ENCODE results near the gene EIF2AK3. TPM values are rescaled to one million over a fixed set of nuclear protein-coding genes. Genes with fewer than 3 reads are reported as not detected.
A peak's percentile ranks its signal among the peaks of the same experiment; 100 is the strongest.

Gene EIF2AK3
- total RNA-seq, 1 experiment from 2014 or later: 26.8 TPM

GRCh38 chr2:88545118-88545517 lies 82.1 kb downstream of the EIF2AK3 start:
- H3K27ac Mint-ChIP-seq (ENCODE audit: unreplicated experiment): no peak overlapping the region
- DNase-seq: peak; percentile 64 to 76
- BruUV-seq (replicated peaks): no TSS peak
- no peak overlapping the region for H3K4me3 ChIP-seq (ENCODE audit: low read depth, low read length)
- ChIA-PET POLR2A (no interaction called here), CTCF (no interaction called here)
- peaks cover 7% of the 10 kb centered on the region for H3K9me3 Mint-ChIP-seq (ENCODE audit: unreplicated experiment)
- H3K4me3 Mint-ChIP-seq (ENCODE audit: unreplicated experiment): no peak overlapping the region
- no peak for TF ChIP-seq CTCF (IDR thresholded peaks at IDR 0.05; ENCODE audit: insufficient read depth in 1 of 2, low read depth in 1 of 2, low read length in 1 of 2, severe bottlenecking in 1 of 2, unreplicated experiment in 1 of 2)
- intact Hi-C loops (cut with micrococcal nuclease; ENCODE audit: unreplicated experiment): no loop called here
- no peaks in the 10 kb centered on the region for H3K27me3 ChIP-seq (replicated peaks; ENCODE audit: control insufficient read depth, insufficient read depth, low read length)
- no peaks in the 10 kb centered on the region for H3K4me1 ChIP-seq
- no peaks in the 10 kb centered on the region for H3K36me3 ChIP-seq (ENCODE audit: control insufficient read depth, insufficient read depth, low read length)
- H3K27me3 Mint-ChIP-seq (ENCODE audit: insufficient read depth, unreplicated experiment): no peaks in the 10 kb centered on the region
- no peaks in the 10 kb centered on the region for H3K36me3 Mint-ChIP-seq (ENCODE audit: insufficient read depth, unreplicated experiment)
- H3K4me1 Mint-ChIP-seq (ENCODE audit: low read depth, unreplicated experiment): no peaks in the 10 kb centered on the region
- no peaks in the 10 kb centered on the region for H3K9me3 ChIP-seq

GRCh38 chr2:88543541-88544057 lies 83.7 kb downstream of the EIF2AK3 start:
- CTCF ChIA-PET: no interaction called here

GRCh38 chr2:88542668-88543067 lies 84.6 kb downstream of the EIF2AK3 start:
- Histone ChIP-seq H3K9me3 (no peaks in the 10 kb centered on the region), H3K4me1 (no peaks in the 10 kb centered on the region), H3K36me3 (ENCODE audit: control insufficient read depth, insufficient read depth, low read length) (no peaks in the 10 kb centered on the region), H3K27me3 (replicated peaks; ENCODE audit: control insufficient read depth, insufficient read depth, low read length) (no peaks in the 10 kb centered on the region), H3K4me3 (ENCODE audit: low read depth, low read length) (no peak overlapping the region)
- no peak overlapping the region for H3K4me3 Mint-ChIP-seq (ENCODE audit: unreplicated experiment)
- no peak overlapping the region for H3K27ac Mint-ChIP-seq (ENCODE audit: unreplicated experiment)
- BruUV-seq (replicated peaks): no TSS peak
- ChIA-PET POLR2A (no interaction called here), CTCF (no interaction called here)
- no peaks in the 10 kb centered on the region for H3K27me3 Mint-ChIP-seq (ENCODE audit: insufficient read depth, unreplicated experiment)
- no peak for TF ChIP-seq CTCF (IDR thresholded peaks at IDR 0.05; ENCODE audit: insufficient read depth in 1 of 2, low read depth in 1 of 2, low read length in 1 of 2, severe bottlenecking in 1 of 2, unreplicated experiment in 1 of 2)
- intact Hi-C loops (cut with micrococcal nuclease; ENCODE audit: unreplicated experiment): no loop called here
- peaks cover 10% of the 10 kb centered on the region for H3K4me1 Mint-ChIP-seq (ENCODE audit: low read depth, unreplicated experiment)
- H3K36me3 Mint-ChIP-seq (ENCODE audit: insufficient read depth, unreplicated experiment): peaks cover 5% of the 10 kb centered on the region
- H3K9me3 Mint-ChIP-seq (ENCODE audit: unreplicated experiment): peaks cover 19% of the 10 kb centered on the region
- no peak for DNase-seq

More at GRCh38 chr2:88543541-88544057, 83.7 kb downstream of the EIF2AK3 start:
- Histone ChIP-seq H3K9me3 (no peaks in the 10 kb centered on the region), H3K27me3 (replicated peaks; ENCODE audit: control insufficient read depth, insufficient read depth, low read length) (no peaks in the 10 kb centered on the region), H3K4me3 (ENCODE audit: low read depth, low read length) (no peak overlapping the region), H3K4me1 (no peaks in the 10 kb centered on the region), H3K36me3 (ENCODE audit: control insufficient read depth, insufficient read depth, low read length) (no peaks in the 10 kb centered on the region)
- no peak for TF ChIP-seq CTCF (IDR thresholded peaks at IDR 0.05; ENCODE audit: insufficient read depth in 1 of 2, low read depth in 1 of 2, low read length in 1 of 2, severe bottlenecking in 1 of 2, unreplicated experiment in 1 of 2)
- Mint-ChIP-seq H3K27me3 (ENCODE audit: insufficient read depth, unreplicated experiment) (no peaks in the 10 kb centered on the region), H3K27ac (ENCODE audit: unreplicated experiment) (no peak overlapping the region), H3K4me1 (ENCODE audit: low read depth, unreplicated experiment) (peaks cover under 1% of the 10 kb centered on the region), H3K4me3 (ENCODE audit: unreplicated experiment) (no peak overlapping the region), H3K36me3 (ENCODE audit: insufficient read depth, unreplicated experiment) (peaks cover under 1% of the 10 kb centered on the region), H3K9me3 (ENCODE audit: unreplicated experiment) (peaks cover 10% of the 10 kb centered on the region)
- intact Hi-C loops (cut with micrococcal nuclease; ENCODE audit: unreplicated experiment): no loop called here
- no TSS peak for BruUV-seq (replicated peaks)
- DNase-seq: no peak
- POLR2A ChIA-PET: no interaction called here

Measured in Caco-2 (cell line).